HG03039 (cell line): ENCODE results near the gene FAM111A.

Experiments
- ATAC-seq: cut with Tn5 transposase; IDR thresholded peaks from one replicate; pipeline ENCODE4 v1.9.1; 2021; ENCODE audit warnings: mild to moderate bottlenecking, moderate library complexity; ENCODE audit not compliant: unreplicated experiment

FAM111A gene

GRCh38 chr11:59178402-59178801, 35.7 kb downstream of the FAM111A start:
- ATAC-seq, result no peak

GRCh38 chr11:59179121-59179520, 36.5 kb downstream of the FAM111A start:
- no peak for ATAC-seq

DNA sequence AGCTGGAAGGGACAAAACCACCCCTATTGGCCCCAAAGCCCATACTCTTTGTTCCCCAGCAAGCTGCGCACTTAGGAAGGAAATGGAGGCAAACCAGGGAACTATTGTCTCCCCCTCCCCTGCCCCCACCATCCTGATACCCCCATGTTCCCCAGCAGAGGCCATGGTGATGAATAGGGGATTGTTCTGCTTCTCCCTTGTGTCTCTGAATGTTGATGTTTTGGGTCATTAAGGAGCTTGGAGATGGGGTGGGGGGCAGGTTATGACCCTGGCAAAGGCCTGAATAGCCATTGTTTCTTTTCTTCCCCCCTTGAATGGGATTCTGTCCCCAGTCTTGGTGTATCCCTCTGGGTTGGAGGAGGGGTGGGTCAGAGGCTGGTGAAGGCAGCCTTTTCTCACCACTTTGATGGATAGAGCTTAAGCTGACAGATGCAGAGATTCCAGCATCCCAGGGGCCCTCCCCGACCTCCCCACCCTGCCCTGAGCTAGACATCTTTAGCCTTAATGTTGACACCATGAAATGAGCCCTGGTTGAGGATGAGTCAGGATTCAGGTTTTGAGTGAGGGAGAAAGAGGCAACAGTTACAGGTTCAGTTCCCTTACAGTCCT, 37.6 kb downstream of the FAM111A start:
- ATAC-seq, result no peak

DNA sequence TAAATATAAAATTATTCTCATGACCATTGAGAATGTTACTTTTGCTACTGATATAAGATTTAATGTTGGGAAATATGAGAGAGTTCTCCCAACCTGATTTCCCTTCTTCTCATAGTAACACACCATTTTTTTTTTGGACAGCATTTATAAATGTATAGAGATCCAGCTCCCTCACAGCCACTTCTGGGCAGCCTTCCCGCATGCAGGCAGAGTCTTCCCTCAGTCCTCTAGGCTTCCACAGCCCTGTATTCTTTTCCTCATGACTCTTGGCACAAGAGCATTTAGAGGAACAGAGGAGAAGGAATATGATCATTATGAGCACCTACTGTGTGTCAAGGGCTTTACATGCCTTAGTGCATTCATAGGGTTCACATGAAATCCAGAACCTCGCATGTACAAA, 38.3 kb downstream of the FAM111A start:
- no peak for ATAC-seq

- no peak for ATAC-seq
Measured at GRCh38 chr11:59181746-59182456, 39.2 kb downstream of the FAM111A start.

DNA sequence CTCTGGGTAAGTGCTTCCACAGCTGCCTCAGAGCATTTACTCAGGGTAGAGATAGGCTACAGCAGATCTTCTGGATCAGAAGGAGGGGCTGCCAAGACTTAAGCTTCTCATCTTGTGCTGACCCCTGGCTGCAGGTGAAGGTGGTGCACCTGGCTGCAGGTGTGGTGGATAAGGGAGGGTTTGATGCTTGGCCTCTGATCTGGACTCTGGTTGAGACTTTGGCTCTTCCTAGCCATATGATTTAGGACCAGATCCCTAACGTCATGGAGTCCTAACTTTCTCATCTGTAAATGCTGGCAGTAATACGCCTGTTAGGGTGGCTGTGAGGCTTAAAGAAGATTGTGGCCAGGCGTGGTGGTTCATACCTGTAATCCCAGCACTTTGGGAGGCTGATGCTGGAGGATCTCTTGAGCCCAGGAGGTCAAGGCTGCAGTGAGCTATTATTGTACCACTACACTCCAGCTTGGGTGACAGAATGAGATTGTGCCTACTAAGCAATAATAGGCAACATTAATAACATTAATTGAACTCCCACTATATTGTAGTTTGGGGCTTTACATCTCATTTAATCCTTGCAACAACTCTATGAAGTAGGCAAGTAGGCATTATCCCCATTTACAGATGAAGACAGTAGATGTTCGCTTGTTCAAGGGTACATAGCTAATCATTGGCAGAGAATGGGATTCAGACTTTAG, 39.9 kb downstream of the FAM111A start:
- no peak for ATAC-seq

DNA sequence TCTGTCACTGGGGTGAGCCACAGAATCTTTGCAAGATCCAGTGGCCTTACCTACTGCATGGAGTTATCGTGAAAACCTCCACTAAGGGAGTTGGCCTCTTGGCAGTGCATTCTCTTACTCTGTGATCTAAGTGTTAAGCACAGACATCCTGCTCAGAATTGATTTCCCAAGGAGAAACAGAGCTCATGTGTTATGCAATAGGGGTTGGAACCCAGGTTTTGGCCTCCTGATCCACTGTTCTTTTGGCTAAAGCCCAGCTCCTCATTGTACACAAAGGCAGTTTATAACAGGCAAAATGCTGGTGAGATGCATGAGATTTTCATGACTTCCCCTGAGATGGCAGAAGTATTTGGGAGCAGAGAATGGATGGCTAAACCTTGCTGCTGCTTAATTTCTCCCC, 41.1 kb downstream of the FAM111A start:
- no peak for ATAC-seq

DNA sequence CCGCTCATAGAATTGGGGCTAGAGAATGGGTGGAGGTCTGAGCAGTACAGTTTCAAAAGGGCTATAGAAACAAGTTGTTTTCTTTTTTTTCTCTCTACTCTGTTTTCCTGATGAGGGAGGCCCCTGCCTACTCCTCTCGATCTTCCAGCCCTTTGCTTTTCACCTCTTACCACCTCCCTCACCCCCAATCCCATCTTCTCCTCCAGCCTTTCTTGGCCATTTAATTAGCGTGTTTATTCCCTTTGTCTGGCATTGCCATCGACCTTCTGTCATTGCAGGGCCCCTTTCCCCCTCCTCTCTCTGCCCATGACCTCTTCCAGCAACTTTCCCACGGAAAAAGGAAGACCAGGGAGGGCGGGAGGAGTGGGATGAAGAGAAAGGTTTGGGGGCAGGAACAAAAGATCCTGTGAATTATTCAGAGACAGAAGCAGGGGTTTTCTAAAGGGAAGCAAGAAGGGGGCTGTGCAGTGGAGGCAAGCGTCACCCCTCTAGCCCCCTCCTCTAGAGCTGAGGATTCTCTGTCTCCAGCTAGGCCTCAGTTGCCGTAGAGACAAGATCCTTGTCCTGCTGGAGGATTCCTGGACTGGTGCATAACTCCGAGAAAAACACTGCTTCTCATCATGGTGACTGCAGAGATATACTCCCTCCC, 42.2 kb downstream of the FAM111A start:
- ATAC-seq, result no peak

GRCh38 chr11:59185386-59185945, 42.8 kb downstream of the FAM111A start:
- no peak for ATAC-seq

GRCh38 chr11:59186130-59186594, 43.5 kb downstream of the FAM111A start:
- ATAC-seq, result no peak

- no peak for ATAC-seq
Measured at GRCh38 chr11:59187035-59187434, 44.4 kb downstream of the FAM111A start.

- ATAC-seq, result no peak
Measured at GRCh38 chr11:59187587-59187986, 44.9 kb downstream of the FAM111A start.

- no peak for ATAC-seq
Measured at GRCh38 chr11:59188954-59189353, 46.3 kb downstream of the FAM111A start.

DNA sequence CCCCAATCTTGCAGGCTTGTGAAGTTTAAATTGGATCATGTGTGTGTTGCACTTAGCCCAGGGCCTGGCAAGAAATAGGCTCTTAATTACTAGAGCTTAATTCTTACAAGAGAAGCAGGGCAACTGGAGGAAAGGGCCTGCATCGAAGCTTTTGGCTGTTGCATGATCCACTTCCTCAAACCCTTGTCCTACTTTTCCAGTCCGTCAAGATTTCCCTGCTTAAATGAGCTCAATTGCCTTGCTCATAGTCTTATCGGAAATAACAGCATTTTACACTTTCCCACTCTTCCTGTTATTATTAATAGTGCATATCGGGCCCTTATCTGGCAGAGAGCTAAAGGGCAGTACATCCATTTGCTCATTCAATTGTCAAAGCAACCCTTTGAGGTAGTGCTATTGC, 47.3 kb downstream of the FAM111A start:
- no peak for ATAC-seq

GRCh38 chr11:59191095-59191494, 48.4 kb downstream of the FAM111A start:
- no peak for ATAC-seq

DNA sequence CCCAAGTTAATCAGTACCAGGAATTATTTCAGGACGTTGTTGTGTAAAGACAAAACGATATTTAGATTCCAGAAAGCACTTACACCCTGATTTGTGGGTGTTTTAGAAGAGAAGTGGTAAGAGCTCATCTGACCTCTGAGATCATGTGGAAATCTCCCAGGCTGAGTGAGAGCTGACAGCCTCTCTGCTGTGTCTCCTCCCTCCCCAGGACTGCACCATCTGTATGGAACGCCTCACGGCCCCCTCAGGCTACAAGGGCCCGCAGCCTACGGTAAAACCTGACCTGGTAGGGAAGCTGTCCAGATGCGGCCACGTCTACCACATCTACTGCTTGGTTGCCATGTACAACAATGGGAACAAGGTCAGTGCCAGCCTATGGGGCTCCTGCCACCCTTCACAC, 49.2 kb downstream of the FAM111A start:
- ATAC-seq, result no peak

DNA sequence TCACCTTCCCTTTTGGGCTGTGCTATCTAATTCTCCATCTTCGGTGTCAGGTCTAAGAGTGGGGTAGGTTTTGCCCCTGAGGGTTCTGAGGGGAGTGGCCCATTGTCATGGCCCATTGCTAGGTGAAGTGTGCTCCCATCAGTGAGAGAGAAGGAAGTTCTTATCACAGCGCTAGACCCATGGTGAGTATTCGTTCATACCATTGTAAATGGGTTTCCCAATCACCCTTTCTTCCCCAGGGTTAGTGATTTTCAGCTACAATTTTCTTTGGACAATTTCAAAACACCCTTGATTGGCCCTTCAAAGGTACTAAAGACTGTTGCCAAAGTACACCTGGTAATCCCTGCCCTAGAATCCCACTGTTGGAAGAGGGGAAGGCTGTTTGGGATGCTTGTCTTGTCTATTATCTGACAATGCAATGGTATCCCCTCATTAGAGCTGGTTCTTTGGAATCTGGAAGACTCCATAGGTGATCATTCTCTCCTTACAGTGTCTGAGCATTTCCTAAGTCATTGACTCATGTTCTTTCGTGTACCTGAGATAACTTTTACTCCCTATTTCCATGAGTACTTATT, 49.9 kb downstream of the FAM111A start:
- no peak for ATAC-seq

DNA sequence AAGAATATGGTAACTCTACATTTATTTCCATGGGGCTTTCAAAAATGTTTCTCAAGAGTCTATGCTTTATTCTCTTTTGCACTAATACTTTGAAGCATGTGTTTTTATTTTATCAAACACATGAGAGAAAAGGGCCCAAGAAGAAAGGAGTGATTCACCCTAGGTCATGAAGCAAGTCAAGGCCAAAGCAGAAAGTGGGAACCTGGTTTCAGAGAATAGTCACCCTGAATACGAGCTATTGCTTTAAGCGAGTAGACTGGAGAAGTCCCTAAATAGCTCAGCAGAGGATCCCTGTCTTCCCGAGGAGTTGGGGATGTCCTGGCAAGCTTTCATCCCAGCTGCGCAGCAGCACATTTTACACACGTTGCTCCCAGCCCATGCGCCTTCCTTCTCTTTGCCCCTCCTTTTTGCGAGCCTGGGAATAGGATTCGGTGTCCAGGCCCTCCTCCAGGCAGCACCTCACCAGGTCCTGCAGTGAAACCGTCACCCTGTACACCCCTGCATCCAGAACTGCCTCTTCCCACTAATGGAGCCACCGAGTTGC, 51.0 kb downstream of the FAM111A start:
- ATAC-seq, result no peak

DNA sequence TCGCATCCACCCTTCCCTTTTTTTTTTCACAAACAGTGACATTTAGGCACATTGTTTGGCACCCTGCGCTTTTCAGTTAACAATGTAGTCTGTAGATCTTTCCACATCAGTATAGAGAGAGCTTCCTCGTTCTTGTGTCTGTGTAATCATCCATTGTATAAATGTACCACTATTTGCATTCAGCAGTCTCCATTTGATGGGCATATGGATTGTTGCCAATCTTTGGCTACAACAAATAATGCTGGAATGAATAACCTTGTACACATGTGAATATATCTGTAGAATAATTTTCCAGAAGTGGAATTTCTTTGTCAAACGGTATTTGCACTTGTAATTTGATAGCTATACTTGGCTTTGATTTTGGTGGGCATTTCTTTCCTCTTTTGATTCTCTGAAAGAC, 52.9 kb downstream of the FAM111A start:
- no peak for ATAC-seq

DNA sequence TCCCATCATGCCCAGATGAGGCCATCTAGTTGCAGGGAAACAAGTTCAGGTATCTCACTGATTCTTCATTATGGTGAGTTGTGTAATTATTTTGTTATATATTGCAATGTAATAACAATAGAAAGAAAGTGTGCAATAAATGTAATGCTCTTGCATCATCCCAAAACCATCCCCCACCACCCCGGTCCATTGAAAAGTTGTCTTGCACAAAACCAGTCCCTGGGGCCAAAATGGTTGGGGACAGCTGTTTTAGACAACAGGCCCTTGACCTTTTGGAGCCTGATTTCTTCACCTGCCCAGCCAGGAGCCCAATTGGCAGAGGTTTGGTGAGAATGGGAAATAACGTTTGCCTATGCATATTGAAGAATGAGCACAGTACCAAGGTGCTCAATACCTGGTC, 54.1 kb downstream of the FAM111A start:
- ATAC-seq, result no peak

DNA sequence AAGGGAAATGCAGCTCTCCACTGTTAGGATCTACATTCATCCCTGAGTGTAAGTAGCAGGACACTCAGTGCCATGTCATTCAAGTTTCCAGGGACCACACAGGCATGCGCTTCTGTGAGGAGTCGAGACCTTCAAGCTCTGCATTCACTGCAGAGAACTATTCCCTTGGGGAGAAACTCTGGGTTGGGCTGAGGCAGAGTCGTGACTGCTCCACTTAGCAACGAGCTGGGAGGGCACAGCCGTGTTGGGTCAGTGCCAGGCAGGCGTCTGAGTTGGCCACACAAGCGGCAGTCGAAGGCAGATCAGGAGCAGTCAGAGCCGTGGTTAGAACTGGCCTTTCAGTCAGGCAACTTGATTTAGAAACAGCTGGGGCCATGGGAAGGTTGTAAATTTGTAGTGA, 55.3 kb downstream of the FAM111A start:
- no peak for ATAC-seq
